H1 (cell line): Measurements from ENCODE around the gene SLAMF1. TPM values are rescaled to one million over a fixed set of nuclear protein-coding genes. Genes with fewer than 3 reads are reported as not detected.

Source experiments
- CTCF ChIA-PET: fragments of 300-600 bp; sonication (Branson Sonifier 250); formaldehyde crosslinking; loops from one replicate; lab custom pipeline; 2021; ENCODE audit not compliant: partially characterized antibody; lab: Charles Lee
- POLR2A ChIA-PET: fragments of 300-600 bp; sonication (Branson Sonifier 250); formaldehyde crosslinking; loops from one replicate; lab custom pipeline; 2021; ENCODE audit warnings: inconsistent platforms; ENCODE audit not compliant: partially characterized antibody; lab: Charles Lee
- DNase-seq, 2 experiments: peaks; one replicate each; pipeline versions ENCODE4 v3.0.0 to v3.0.0-alpha.2; 2010 to 2022; ENCODE audit warnings: low spot score in 2 of 2, low read depth in 1 of 2, mixed read lengths in 1 of 2
- FAIRE-seq: peaks from 2 replicates; lab custom pipeline; 2011; peaks lifted over from hg19 to GRCh38; lab: Jason Lieb, UNC
- H2AFZ ChIP-seq: 2 replicates; pipeline ENCODE4 v1.8.1; 2012; ENCODE audit warnings: low read length, inconsistent platforms
- H2AK5ac ChIP-seq: 2 replicates; pipeline ENCODE4 v1.6.1; 2013; ENCODE audit warnings: low read depth, low read length
- H2BK120ac ChIP-seq: replicated peaks from 2 replicates; pipeline ENCODE3; 2013; ENCODE audit warnings: low read depth, low read length, inconsistent platforms
- H2BK12ac ChIP-seq: 2 replicates; pipeline ENCODE4 v1.6.1; 2013; ENCODE audit warnings: low read depth, low read length
- H2BK15ac ChIP-seq: 2 replicates; pipeline ENCODE4 v1.6.1; 2013; ENCODE audit warnings: low read length
- H2BK20ac ChIP-seq: 2 replicates; pipeline ENCODE4 v1.6.1; 2013; ENCODE audit warnings: low read length
- H2BK5ac ChIP-seq: 2 replicates; pipeline ENCODE4 v1.6.1; 2013; ENCODE audit warnings: low read depth, low read length
- H3K14ac ChIP-seq: 2 replicates; pipeline ENCODE4 v1.6.1; 2013; ENCODE audit warnings: inconsistent platforms; ENCODE audit not compliant: insufficient read length
- H3K18ac ChIP-seq: 2 replicates; pipeline ENCODE4 v1.6.1; 2013; ENCODE audit warnings: low read length; ENCODE audit errors: extremely low read depth
- H3K23ac ChIP-seq: 2 replicates; pipeline ENCODE4 v1.6.1; 2013; ENCODE audit warnings: inconsistent platforms; ENCODE audit not compliant: insufficient read length
- H3K23me2 ChIP-seq: 2 replicates; pipeline ENCODE4 v1.6.1; 2013; ENCODE audit warnings: low read depth, low read length
- H3K27ac ChIP-seq: 2 replicates; pipeline ENCODE4 v1.6.1; 2011; ENCODE audit warnings: low read depth, low read length, inconsistent platforms
- H3K27me3 ChIP-seq, 4 experiments: replicated peaks in 1 of 4; 1 replicate in 1 of 4; 2 replicates in 3 of 4; pipeline versions ENCODE4 v1.6.1 to v1.8.1; 2011 to 2013; ENCODE audit warnings: low read length in 3 of 4, mild to moderate bottlenecking in 3 of 4, inconsistent platforms in 2 of 4, mixed read lengths in 2 of 4, moderate library complexity in 1 of 4; ENCODE audit not compliant: control insufficient read depth in 3 of 4, insufficient read depth in 3 of 4; ENCODE audit errors: extremely low read depth in 1 of 4
- H3K36me3 ChIP-seq, 4 experiments: 2 replicates each; pipeline versions ENCODE4 v1.6.1 to v1.8.1; 2011 to 2013; ENCODE audit warnings: mild to moderate bottlenecking in 4 of 4, low read length in 3 of 4, moderate library complexity in 2 of 4, control low read depth in 1 of 4, inconsistent platforms in 1 of 4; ENCODE audit not compliant: insufficient read depth in 4 of 4, control insufficient read depth in 2 of 4
- H3K4ac ChIP-seq: replicated peaks from 2 replicates; pipeline ENCODE3; 2013; ENCODE audit warnings: low read length, low read depth, mixed read lengths, inconsistent platforms; ENCODE audit not compliant: insufficient read length
- H3K4me1 ChIP-seq, 4 experiments: replicated peaks in 1 of 4; 1 replicate in 1 of 4; 2 replicates in 3 of 4; pipeline versions ENCODE4 v1.6.1 to v1.8.1; 2011 to 2013; ENCODE audit warnings: low read length in 3 of 4, inconsistent platforms in 2 of 4, mixed read lengths in 1 of 4; ENCODE audit not compliant: insufficient read depth in 4 of 4, control insufficient read depth in 3 of 4
- H3K4me2 ChIP-seq, 2 experiments: 2 replicates each; pipeline versions ENCODE4 v1.6.1 to v1.8.1; 2011 to 2013; ENCODE audit warnings: low read depth in 2 of 2, low read length in 2 of 2, control low read depth in 1 of 2, inconsistent platforms in 1 of 2, mild to moderate bottlenecking in 1 of 2; ENCODE audit not compliant: insufficient read depth in 1 of 2
- H3K4me3 ChIP-seq, 4 experiments: fragments of 200-600, 300-600 bp in 1 of 4; sonication (generic), shearing (Covaris generic), sonication (Bioruptor Twin) in 1 of 4; 2 replicates each; pipeline versions ENCODE4 v1.5.1 to v1.8.1; 2011 to 2016; ENCODE audit warnings: low read length in 4 of 4, low read depth in 3 of 4, control low read depth in 2 of 4, inconsistent platforms in 2 of 4, mild to moderate bottlenecking in 2 of 4, mixed read lengths in 1 of 4, moderate library complexity in 1 of 4; ENCODE audit not compliant: insufficient read depth in 2 of 4; ENCODE audit errors: extremely low read depth in 1 of 4
- H3K56ac ChIP-seq: replicated peaks from 2 replicates; pipeline ENCODE3; 2013; ENCODE audit warnings: low read depth, mild to moderate bottlenecking, mixed read lengths, low read length, inconsistent platforms; ENCODE audit not compliant: insufficient read length
- H3K79me1 ChIP-seq: 2 replicates; pipeline ENCODE4 v1.6.1; 2013; ENCODE audit warnings: low read depth, low read length, control low read depth
- H3K79me2 ChIP-seq, 2 experiments: 2 replicates each; pipeline versions ENCODE4 v1.6.1 to v1.8.1; 2012 to 2013; ENCODE audit warnings: low read length in 2 of 2, mild to moderate bottlenecking in 2 of 2, inconsistent platforms in 1 of 2; ENCODE audit not compliant: insufficient read depth in 2 of 2, control insufficient read depth in 1 of 2
- H3K9ac ChIP-seq, 4 experiments: replicated peaks in 1 of 4; 1 replicate in 1 of 4; 2 replicates in 3 of 4; pipeline versions ENCODE4 v1.6.1 to v1.8.1; 2011 to 2013; ENCODE audit warnings: low read depth in 3 of 4, low read length in 3 of 4, control low read depth in 2 of 4, mild to moderate bottlenecking in 2 of 4, moderate library complexity in 2 of 4, inconsistent platforms in 1 of 4; ENCODE audit errors: extremely low read depth in 1 of 4
- H3K9me3 ChIP-seq, 2 experiments: 2 replicates each; pipeline versions ENCODE4 v1.6.1 to v1.8.1; 2012 to 2013; ENCODE audit warnings: mild to moderate bottlenecking in 2 of 2, moderate library complexity in 2 of 2, control low read depth in 1 of 2, inconsistent platforms in 1 of 2, low read depth in 1 of 2, low read length in 1 of 2, mixed read lengths in 1 of 2; ENCODE audit not compliant: insufficient read depth in 2 of 2
- H4K20me1 ChIP-seq, 2 experiments: replicated peaks in 1 of 2; 2 replicates each; pipeline versions ENCODE3 to v1.8.1; 2011 to 2013; ENCODE audit warnings: inconsistent platforms in 2 of 2, low read length in 2 of 2, mild to moderate bottlenecking in 1 of 2; ENCODE audit not compliant: insufficient read depth in 2 of 2, control insufficient read depth in 1 of 2
- H4K5ac ChIP-seq: 2 replicates; pipeline ENCODE4 v1.6.1; 2013; ENCODE audit warnings: low read length, low read depth, mixed read lengths, inconsistent platforms; ENCODE audit not compliant: insufficient read length
- H4K8ac ChIP-seq: 2 replicates; pipeline ENCODE4 v1.8.0; 2013; ENCODE audit warnings: mild to moderate bottlenecking, moderate library complexity, low read length, inconsistent platforms; ENCODE audit not compliant: insufficient read depth; ENCODE audit errors: extremely low read depth
- H4K91ac ChIP-seq: replicated peaks from 2 replicates; pipeline ENCODE3; 2013; ENCODE audit warnings: low read length, mixed read lengths, inconsistent platforms; ENCODE audit not compliant: insufficient read length
- ASH2L ChIP-seq: fragments of 200-600, 300-600 bp; sonication (generic); IDR thresholded peaks from one replicate; pipeline ENCODE4 v1.7.1; 2017; ENCODE audit warnings: low read length
- CBX5 ChIP-seq: fragments of 300-800, 300-1000 bp; sonication (generic); IDR thresholded peaks from 2 replicates; pipeline ENCODE4 v1.7.1; 2016; ENCODE audit warnings: antibody characterized with exemption, low read length, low read depth
- CHD1 ChIP-seq: IDR thresholded peaks from 2 replicates; pipeline ENCODE4 v1.6.1; 2012; ENCODE audit warnings: low read depth, low read length, improper control_type of control experiment
- CHD2 ChIP-seq: IDR thresholded peaks from 2 replicates; pipeline ENCODE4 v1.6.1; 2012; ENCODE audit warnings: low read length, improper control_type of control experiment
- CREB1 ChIP-seq: IDR thresholded peaks from 2 replicates; pipeline ENCODE4 v1.6.1; 2012; ENCODE audit warnings: inconsistent platforms
- CTBP2 ChIP-seq: IDR thresholded peaks from 2 replicates; pipeline ENCODE4 v1.7.0; 2011; ENCODE audit warnings: borderline replicate concordance, mild to moderate bottlenecking, moderate library complexity, mixed read lengths, low read length; ENCODE audit not compliant: insufficient read depth, insufficient read length
- EGR1 ChIP-seq: IDR thresholded peaks from 2 replicates; pipeline ENCODE4 v1.6.1; 2011; ENCODE audit warnings: low read depth, low read length, borderline replicate concordance
- GTF2F1 ChIP-seq: IDR thresholded peaks from 2 replicates; pipeline ENCODE4 v1.6.1; 2012; ENCODE audit warnings: low read depth, low read length, improper control_type of control experiment, borderline replicate concordance
- JUN ChIP-seq: IDR thresholded peaks from 2 replicates; pipeline ENCODE4 v1.6.1; 2011; ENCODE audit warnings: low read depth, mild to moderate bottlenecking, improper control_type of control experiment, low read length
- SIX5 ChIP-seq: IDR thresholded peaks from 2 replicates; pipeline ENCODE4 v1.6.1; 2011; ENCODE audit warnings: mild to moderate bottlenecking, low read depth, low read length
- SP4 ChIP-seq: IDR thresholded peaks from 2 replicates; pipeline ENCODE4 v1.6.1; 2012; ENCODE audit warnings: low read length, inconsistent platforms
- TAF1 ChIP-seq: IDR thresholded peaks from 2 replicates; pipeline ENCODE4 v1.6.1; 2011; ENCODE audit warnings: mild to moderate bottlenecking, low read depth, low read length
- WGBS, 2 experiments: shearing (Covaris generic) in 1 of 2; methylation state at CpG; one replicate each; pipeline versions ENCODE4 v1.1.6 to v1.1.7; 2013 to 2015; ENCODE audit warnings: low lambda C conversion rate in 2 of 2, mixed read lengths in 2 of 2, inconsistent platforms in 1 of 2, low coverage in 1 of 2, missing lambda C conversion rate in 1 of 2; ENCODE audit not compliant: insufficient replicate concordance in 2 of 2, insufficient coverage in 1 of 2, insufficient read length in 1 of 2; ENCODE audit errors: extremely low coverage in 1 of 2, missing lambda C conversion rate in 1 of 2; 5-methylcytosine and 5-hydroxymethylcytosine counted together
- polyA plus RNA-seq, 7 experiments: library from polyadenylated mRNA; depleted of rRNA in 3 of 7; stranded (reverse) in 5 of 7; unstranded in 2 of 7; fragments of >200 nt in 5 of 7; fragments of 200-250 nt in 2 of 7; gene quantifications; 1 replicate in 5 of 7; 2 replicates in 1 of 7; 4 replicates in 1 of 7; pipeline versions ENCODE4 v1.2.1 to v1.2.3, GENCODE V29; 2011 to 2013; ENCODE audit warnings: missing spikeins in 2 of 7, mixed read lengths in 2 of 7
- total RNA-seq: library from RNA; stranded (reverse); fragmentation: NEBNext Ultra II Directional; extraction: Animal tissue kit (Norgen Biotek cat#: 25700); gene quantifications from 2 replicates; pipeline ENCODE4 v1.2.1, GENCODE V29; 2021
- TF ChIP-seq, protein P1 (sequence below): IDR thresholded peaks from 2 replicates; pipeline ENCODE4 v1.6.1; 2012; ENCODE audit warnings: inconsistent platforms
- TF ChIP-seq, protein P2 (sequence below): IDR thresholded peaks from 2 replicates; pipeline ENCODE4 v1.6.1; 2012; ENCODE audit warnings: low read length, inconsistent platforms

The SLAMF1 gene
- total and polyA plus RNA-seq, 2 of the 8 experiments (the other 6 are each of a cell fraction or from before 2014, with no cell fraction given): not detected

DNA sequence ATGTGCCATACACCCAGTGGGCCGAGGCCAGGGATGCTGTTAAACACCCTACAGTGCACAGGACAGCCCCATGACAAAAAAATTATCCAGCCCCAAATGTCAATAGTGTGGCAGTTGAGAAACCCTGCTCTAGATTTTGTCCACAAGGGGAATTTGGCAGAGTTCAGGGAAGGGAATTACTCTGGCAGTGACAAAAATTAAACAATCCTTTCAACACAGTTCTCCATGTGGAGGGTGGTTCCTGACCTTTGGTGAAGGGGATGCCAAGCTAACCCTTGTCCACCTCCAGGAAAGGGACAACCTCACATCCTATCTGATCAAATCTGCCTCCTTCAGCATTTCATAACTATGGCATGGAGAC is 39.2 kb downstream of the SLAMF1 start:
- Histone ChIP-seq H4K91ac (no peak overlapping the region), H2AFZ (no peak overlapping the region), H2BK15ac (no peak overlapping the region), H3K23ac (no peak overlapping the region), H3K27me3 (no peaks in the 10 kb centered on the region), H4K20me1 (no peaks in the 10 kb centered on the region), H3K4ac (no peak overlapping the region), H3K9me3 (no peaks in the 10 kb centered on the region), H3K4me2 (no peak overlapping the region), H3K79me2 (no peaks in the 10 kb centered on the region), H3K9ac (no peak overlapping the region), H3K23me2 (no peaks in the 10 kb centered on the region), H3K36me3 (no peaks in the 10 kb centered on the region), H3K79me1 (no peaks in the 10 kb centered on the region), H3K56ac (no peak overlapping the region), H2BK5ac (no peak overlapping the region), H4K5ac (no peak overlapping the region), H3K27ac (no peak overlapping the region), H2BK12ac (no peak overlapping the region), H4K8ac (no peak overlapping the region), H2AK5ac (no peak overlapping the region), H3K4me3 (no peak overlapping the region), H3K18ac (no peak overlapping the region), H2BK20ac (no peak overlapping the region), H3K4me1 (peaks cover 0 to 2% (median 0%) of the 10 kb centered on the region in 4 experiments; a peak in 1 of 7 replicates), H2BK120ac (no peak overlapping the region), H3K14ac (no peak overlapping the region)
- DNase-seq (no peak), FAIRE-seq (no peak)
- POLR2A ChIA-PET: no interaction called here
- CTCF ChIA-PET: interaction anchor here (0.6 to 9.5 kb wide), 21 partner anchors 10 to 253 kb away, joined by 3 to 88 read pairs (median 7); no protein-coding TSS in a partner anchor
- 79% methylated on average over 1 of the region's 1 CpG; no CpG with 5 or more reads in 1 of the 2 experiments for WGBS, 2 experiments
- TF ChIP-seq TAF1 (no peak), ASH2L (no peak), JUN (no peak), SIX5 (no peak), GTF2F1 (no peak), CHD1 (no peak), CHD2 (no peak), CREB1 (no peak), CTBP2 (no peak), EGR1 (no peak), CBX5 (no peak), SP4 (no peak)
- TF ChIP-seq, protein P1, sequence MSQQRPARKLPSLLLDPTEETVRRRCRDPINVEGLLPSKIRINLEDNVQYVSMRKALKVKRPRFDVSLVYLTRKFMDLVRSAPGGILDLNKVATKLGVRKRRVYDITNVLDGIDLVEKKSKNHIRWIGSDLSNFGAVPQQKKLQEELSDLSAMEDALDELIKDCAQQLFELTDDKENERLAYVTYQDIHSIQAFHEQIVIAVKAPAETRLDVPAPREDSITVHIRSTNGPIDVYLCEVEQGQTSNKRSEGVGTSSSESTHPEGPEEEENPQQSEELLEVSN: no peak
- TF ChIP-seq, protein P2, sequence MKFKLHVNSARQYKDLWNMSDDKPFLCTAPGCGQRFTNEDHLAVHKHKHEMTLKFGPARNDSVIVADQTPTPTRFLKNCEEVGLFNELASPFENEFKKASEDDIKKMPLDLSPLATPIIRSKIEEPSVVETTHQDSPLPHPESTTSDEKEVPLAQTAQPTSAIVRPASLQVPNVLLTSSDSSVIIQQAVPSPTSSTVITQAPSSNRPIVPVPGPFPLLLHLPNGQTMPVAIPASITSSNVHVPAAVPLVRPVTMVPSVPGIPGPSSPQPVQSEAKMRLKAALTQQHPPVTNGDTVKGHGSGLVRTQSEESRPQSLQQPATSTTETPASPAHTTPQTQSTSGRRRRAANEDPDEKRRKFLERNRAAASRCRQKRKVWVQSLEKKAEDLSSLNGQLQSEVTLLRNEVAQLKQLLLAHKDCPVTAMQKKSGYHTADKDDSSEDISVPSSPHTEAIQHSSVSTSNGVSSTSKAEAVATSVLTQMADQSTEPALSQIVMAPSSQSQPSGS: no peak
